B cell (primary cell): Measurements from ENCODE around the gene CAMK2A.

Experiments
- EZH2 ChIP-seq: IDR thresholded peaks from 2 replicates; pipeline ENCODE4 v1.6.1; 2012; ENCODE audit warnings: borderline replicate concordance, low read depth, mild to moderate bottlenecking, moderate library complexity, low read length; ENCODE audit not compliant: insufficient read depth, poor library complexity, severe bottlenecking
- TF ChIP-seq, protein P1 (sequence below): fragments of 200-600 bp; IDR thresholded peaks from one replicate; pipeline ENCODE4 v1.8.0; 2022; ENCODE audit warnings: antibody characterized with exemption, mild to moderate bottlenecking

DNA sequence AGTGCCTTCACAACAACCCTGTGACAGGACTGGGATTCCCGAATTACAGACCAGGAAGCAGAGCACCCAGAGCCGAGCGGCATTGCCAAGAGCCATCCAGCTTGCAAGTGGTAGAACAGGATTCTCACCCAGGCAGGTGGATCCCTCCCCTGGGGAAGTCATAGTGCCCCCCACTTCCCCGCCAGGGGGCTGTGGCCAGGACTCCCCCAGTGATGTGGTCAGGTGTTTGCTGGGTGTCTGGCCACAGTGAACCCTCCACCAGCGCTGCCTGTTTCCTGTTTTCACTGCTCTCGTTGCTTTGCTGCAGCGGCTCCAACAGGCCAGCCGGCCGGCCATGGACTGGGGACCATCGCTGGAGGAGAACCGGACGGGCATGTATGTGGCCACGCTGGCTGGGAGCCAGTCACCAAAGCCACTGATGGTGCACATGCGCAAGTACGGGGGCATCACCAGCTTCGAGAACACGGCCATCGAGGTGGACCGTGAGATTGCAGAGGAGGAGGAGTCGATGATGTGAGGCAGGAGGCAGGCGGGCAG is 80.4 kb downstream of the CAMK2A start:
- TF ChIP-seq EZH2 = no peak
- TF ChIP-seq, protein P1, sequence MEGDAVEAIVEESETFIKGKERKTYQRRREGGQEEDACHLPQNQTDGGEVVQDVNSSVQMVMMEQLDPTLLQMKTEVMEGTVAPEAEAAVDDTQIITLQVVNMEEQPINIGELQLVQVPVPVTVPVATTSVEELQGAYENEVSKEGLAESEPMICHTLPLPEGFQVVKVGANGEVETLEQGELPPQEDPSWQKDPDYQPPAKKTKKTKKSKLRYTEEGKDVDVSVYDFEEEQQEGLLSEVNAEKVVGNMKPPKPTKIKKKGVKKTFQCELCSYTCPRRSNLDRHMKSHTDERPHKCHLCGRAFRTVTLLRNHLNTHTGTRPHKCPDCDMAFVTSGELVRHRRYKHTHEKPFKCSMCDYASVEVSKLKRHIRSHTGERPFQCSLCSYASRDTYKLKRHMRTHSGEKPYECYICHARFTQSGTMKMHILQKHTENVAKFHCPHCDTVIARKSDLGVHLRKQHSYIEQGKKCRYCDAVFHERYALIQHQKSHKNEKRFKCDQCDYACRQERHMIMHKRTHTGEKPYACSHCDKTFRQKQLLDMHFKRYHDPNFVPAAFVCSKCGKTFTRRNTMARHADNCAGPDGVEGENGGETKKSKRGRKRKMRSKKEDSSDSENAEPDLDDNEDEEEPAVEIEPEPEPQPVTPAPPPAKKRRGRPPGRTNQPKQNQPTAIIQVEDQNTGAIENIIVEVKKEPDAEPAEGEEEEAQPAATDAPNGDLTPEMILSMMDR = no peak
